ENCODE measurements around the gene DHODH.
A peak's percentile ranks its signal among the peaks of the same experiment; 100 is the strongest.
"Not testable (repeated sequence)": the region's sequence is repeated elsewhere in the genome, so short reads cannot be mapped to it uniquely, and the experiment has no call there.

Gene DHODH

GRCh38 chr16:72008424-72009216 is at the start of gene DHODH:
TSS of gene DHODH (plus strand) at chr16:72008744. CDS start at chr16:72008765, 21 bp downstream.
- DNase-seq, result peak; percentile 100

- peak; percentile 88 for DNase-seq
Observed at GRCh38 chr16:71961066-71962039, 47.2 kb upstream of the DHODH start.

GRCh38 chr16:71963125-71963875 is 45.2 kb upstream of the DHODH start:
- peak; percentile 43 for DNase-seq

- no peak for DNase-seq
Observed at GRCh38 chr16:71965223-71965622, 43.3 kb upstream of the DHODH start.

GRCh38 chr16:71966932-71967331 is 41.6 kb upstream of the DHODH start:
- DNase-seq, result no peak

DNA sequence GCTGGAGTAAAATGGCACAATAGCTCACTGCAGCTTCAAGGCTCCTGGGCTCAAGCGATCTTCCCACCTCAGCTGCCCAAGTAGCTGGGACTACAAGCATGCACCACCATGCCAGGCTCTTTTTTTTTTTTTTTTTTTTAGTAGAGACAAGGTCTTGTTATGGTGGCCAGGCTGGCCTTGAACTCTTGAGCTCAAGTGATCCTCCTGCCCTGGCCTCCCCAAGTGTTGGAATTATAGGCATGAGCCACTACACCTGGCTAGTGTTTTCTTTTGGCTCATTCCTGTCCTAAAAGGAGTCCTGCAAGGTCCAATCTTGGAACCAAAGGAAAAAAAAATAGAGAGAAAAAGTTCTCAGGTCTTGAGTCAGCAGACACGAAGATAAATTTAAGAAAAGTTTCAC is 39.2 kb upstream of the DHODH start:
- no peak for DNase-seq

- no peak for DNase-seq
Observed at GRCh38 chr16:71971571-71971970, 37.0 kb upstream of the DHODH start.

DNA sequence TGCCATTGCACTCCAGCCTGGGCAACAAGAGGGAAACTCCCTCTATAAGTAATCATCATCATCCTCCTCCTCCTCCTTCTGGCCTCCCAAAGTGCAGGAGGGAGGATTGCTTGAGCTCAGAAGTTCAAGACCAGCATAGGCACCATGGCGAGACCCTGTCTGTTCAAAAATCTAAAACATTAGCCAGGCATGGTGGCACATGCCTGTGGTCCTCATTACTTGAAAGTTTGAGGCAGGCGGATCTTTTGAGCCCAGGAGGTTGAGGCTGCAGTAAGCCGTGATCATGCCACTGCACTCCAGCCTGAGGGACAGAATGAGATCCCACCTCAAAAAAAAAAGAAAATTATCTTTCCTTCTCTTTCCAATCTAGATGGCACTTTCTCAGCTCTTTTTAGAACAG is 36.2 kb upstream of the DHODH start:
- no peak for DNase-seq

DNA sequence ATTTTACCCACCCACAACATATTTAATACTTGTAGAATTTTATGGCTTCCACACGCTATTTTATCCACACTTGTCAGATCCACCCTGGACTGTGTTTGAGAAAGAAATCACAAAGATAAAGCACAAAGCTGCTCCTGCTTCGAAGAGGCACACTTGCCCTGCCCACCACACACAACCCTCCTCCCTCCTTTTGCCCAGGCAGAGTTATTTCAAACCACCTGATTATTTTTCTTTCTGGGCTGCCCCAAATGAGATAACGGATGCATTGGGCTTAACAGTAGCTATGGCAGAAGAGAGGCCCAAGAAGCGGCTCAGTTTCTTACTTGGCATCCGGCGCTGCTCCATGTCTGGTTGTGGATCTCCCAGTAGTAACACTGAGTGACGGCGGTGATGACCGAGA is 35.5 kb upstream of the DHODH start:
- no peak for DNase-seq

GRCh38 chr16:71974068-71974818 is 34.3 kb upstream of the DHODH start:
- DNase-seq, result no peak

DNA sequence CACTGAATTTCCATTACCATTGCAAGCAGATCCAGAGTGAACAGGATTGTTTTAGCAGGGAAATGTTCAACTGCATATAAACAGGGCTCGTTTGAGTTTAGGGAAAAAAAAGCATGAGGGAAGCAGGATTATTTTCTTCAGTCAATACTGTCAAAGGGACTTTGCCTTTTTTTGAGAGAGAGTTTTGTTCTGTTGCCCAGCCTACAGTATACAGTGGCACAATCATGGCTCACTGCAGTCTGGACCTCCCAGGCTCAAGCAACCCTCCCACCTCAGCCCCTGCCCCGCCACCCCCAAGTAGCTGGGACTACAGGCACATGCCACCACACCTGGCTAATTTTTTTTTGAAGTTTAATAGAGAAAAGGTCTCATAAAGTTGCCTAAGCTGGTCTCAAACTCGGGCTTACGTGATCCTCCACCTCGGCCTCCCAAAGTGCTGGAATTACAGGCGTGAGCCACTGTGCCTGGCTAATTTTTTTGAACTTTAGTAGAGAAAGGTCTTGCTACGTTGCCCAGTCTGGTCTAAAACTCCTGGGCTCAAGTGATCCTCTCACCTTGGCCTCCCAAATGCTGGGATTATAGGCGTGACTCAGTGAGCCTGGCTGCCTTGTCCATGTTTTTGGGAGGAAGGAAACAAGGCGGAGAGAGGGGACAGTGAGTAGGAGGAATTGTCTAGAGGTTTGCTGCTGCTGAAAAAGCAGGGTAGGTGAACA is 23.1 kb upstream of the DHODH start:
- DNase-seq, result no peak

- no peak for DNase-seq
Observed at GRCh38 chr16:71986131-71986530, 22.4 kb upstream of the DHODH start.

GRCh38 chr16:71995038-71995437 is 13.5 kb upstream of the DHODH start:
- DNase-seq, result no peak

GRCh38 chr16:71997578-71997977 is 11.0 kb upstream of the DHODH start:
- not testable (repeated sequence) for DNase-seq

- DNase-seq, result no peak
Observed at GRCh38 chr16:72001180-72001874, 7.2 kb upstream of the DHODH start.

GRCh38 chr16:72002619-72003018 is 5.9 kb upstream of the DHODH start:
- no peak for DNase-seq

DNA sequence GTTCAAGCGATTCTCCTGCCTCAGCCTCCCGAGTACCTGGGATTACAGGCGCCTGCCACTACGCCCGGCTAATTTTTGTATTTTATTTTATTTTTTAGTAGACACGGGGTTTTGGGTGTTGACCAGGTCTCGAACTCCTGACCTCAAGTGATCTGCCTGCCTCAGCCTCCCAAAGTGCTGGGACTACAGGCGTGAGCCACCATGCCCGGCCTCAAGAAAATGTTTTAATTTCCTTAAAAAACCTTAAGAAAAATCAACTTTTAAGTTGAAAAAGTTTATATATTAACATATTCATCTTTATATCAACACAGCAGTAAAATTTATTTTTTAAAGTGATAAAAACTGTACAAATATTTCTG is 500 bp upstream of the DHODH start:
- not testable (repeated sequence) for DNase-seq

- DNase-seq, result no peak
Observed at GRCh38 chr16:72009779-72010178, 1.2 kb downstream of the DHODH start.

- DNase-seq, result no peak
Observed at GRCh38 chr16:72012607-72013006, 4.1 kb downstream of the DHODH start.

GRCh38 chr16:72013389-72013788 is 4.8 kb downstream of the DHODH start:
- DNase-seq, result no peak

Measured in RPMI8226 (cell line).